Middle frontal gyrus (tissue), 1 donor: ENCODE measurements around the gene PLEKHG4B.
A peak's percentile ranks its signal among the peaks of the same experiment; 100 is the strongest.
"Not testable (repeated sequence)": the region's sequence is repeated elsewhere in the genome, so short reads cannot be mapped to it uniquely, and the experiment has no call there.

Source experiments
- DNase-seq: peaks from one replicate; pipeline ENCODE4 v3.0.0-alpha.2; 2015; ENCODE audit warnings: low spot score; ENCODE audit errors: extremely low spot score

PLEKHG4B gene

GRCh38 chr5:199197-199949 lies 107.4 kb downstream of the PLEKHG4B start:
- no peak for DNase-seq

GRCh38 chr5:199950-200645 lies 108.1 kb downstream of the PLEKHG4B start:
- no peak for DNase-seq

- no peak for DNase-seq
Observed at GRCh38 chr5:200985-201384, 109.0 kb downstream of the PLEKHG4B start.

- no peak for DNase-seq
Observed at GRCh38 chr5:201672-202071, 109.7 kb downstream of the PLEKHG4B start.

GRCh38 chr5:203246-203930 lies 111.4 kb downstream of the PLEKHG4B start:
- no peak for DNase-seq

- DNase-seq = no peak
Observed at GRCh38 chr5:204001-204400, 112.0 kb downstream of the PLEKHG4B start.

- DNase-seq = no peak
Observed at GRCh38 chr5:204462-204861, 112.5 kb downstream of the PLEKHG4B start.

- DNase-seq = no peak
Observed at GRCh38 chr5:204966-205670, 113.2 kb downstream of the PLEKHG4B start.

GRCh38 chr5:206406-206805 lies 114.4 kb downstream of the PLEKHG4B start:
- no peak for DNase-seq

- DNase-seq = no peak
Observed at GRCh38 chr5:206927-207536, 115.1 kb downstream of the PLEKHG4B start.

- no peak for DNase-seq
Observed at GRCh38 chr5:207599-207998, 115.6 kb downstream of the PLEKHG4B start.

- DNase-seq = no peak
Observed at GRCh38 chr5:208449-209114, 116.6 kb downstream of the PLEKHG4B start.

- DNase-seq = no peak
Observed at GRCh38 chr5:213803-214395, 121.9 kb downstream of the PLEKHG4B start.

- DNase-seq = not testable (repeated sequence)
Observed at GRCh38 chr5:215256-215655, 123.3 kb downstream of the PLEKHG4B start.

- not testable (repeated sequence) for DNase-seq
Observed at GRCh38 chr5:216076-216475, 124.1 kb downstream of the PLEKHG4B start.

GRCh38 chr5:217494-218456 lies 125.8 kb downstream of the PLEKHG4B start, which contains the start of the genes CCDC127 and SDHA:
Gene CCDC127 (minus strand): TSS chr5:218153. CDS start chr5:216849, 1,304 bp downstream.
Gene SDHA (plus strand): TSS chr5:218320. CDS start chr5:218356, 36 bp downstream.
- DNase-seq = peak; percentile 91

GRCh38 chr5:218457-219291 lies 126.7 kb downstream of the PLEKHG4B start:
- DNase-seq = no peak

GRCh38 chr5:219460-219863 lies 127.5 kb downstream of the PLEKHG4B start:
- no peak for DNase-seq
